ENCODE measurements around the gene AGL.
"Not testable (repeated sequence)": the region's sequence is repeated elsewhere in the genome, so short reads cannot be mapped to it uniquely, and the experiment has no call there.

Gene AGL

GRCh38 chr1:99852648-99853047 lies 2.5 kb downstream of the AGL start:
- no peak for DNase-seq

GRCh38 chr1:99855914-99856450 lies 5.8 kb downstream of the AGL start:
- DNase-seq = no peak

- not testable (repeated sequence) for DNase-seq
Observed at GRCh38 chr1:99857041-99857440, 6.9 kb downstream of the AGL start.

- DNase-seq = no peak
Observed at GRCh38 chr1:99858286-99858685, 8.1 kb downstream of the AGL start.

- DNase-seq = no peak
Observed at GRCh38 chr1:99858881-99859280, 8.7 kb downstream of the AGL start.

GRCh38 chr1:99860703-99861102 lies 10.5 kb downstream of the AGL start:
- no peak for DNase-seq

GRCh38 chr1:99867682-99868081 lies 17.5 kb downstream of the AGL start:
- DNase-seq = no peak

GRCh38 chr1:99869304-99869703 lies 19.1 kb downstream of the AGL start:
- no peak for DNase-seq

- DNase-seq = no peak
Observed at GRCh38 chr1:99869723-99870122, 19.6 kb downstream of the AGL start.

- DNase-seq = no peak
Observed at GRCh38 chr1:99872063-99872462, 21.9 kb downstream of the AGL start.

GRCh38 chr1:99877568-99877967 lies 27.4 kb downstream of the AGL start:
- no peak for DNase-seq

GRCh38 chr1:99886179-99886578 lies 36.0 kb downstream of the AGL start:
- DNase-seq = no peak

GRCh38 chr1:99886841-99887240 lies 36.7 kb downstream of the AGL start:
- DNase-seq = no peak

- DNase-seq = no peak
Observed at GRCh38 chr1:99887890-99888289, 37.7 kb downstream of the AGL start.

GRCh38 chr1:99891997-99892396 lies 41.8 kb downstream of the AGL start:
- no peak for DNase-seq

GRCh38 chr1:99903278-99903677 lies 53.1 kb downstream of the AGL start:
- DNase-seq = not testable (repeated sequence)

GRCh38 chr1:99906535-99906934 lies 56.4 kb downstream of the AGL start:
- DNase-seq = no peak

GRCh38 chr1:99917214-99917613 lies 67.1 kb downstream of the AGL start:
- DNase-seq = no peak

- no peak for DNase-seq
Observed at GRCh38 chr1:99919220-99919619, 69.1 kb downstream of the AGL start.

- no peak for DNase-seq
Observed at GRCh38 chr1:99934801-99935200, 84.6 kb downstream of the AGL start.

GRCh38 chr1:99935534-99935933 lies 85.4 kb downstream of the AGL start:
- DNase-seq = no peak

GRCh38 chr1:99936071-99936470 lies 85.9 kb downstream of the AGL start:
- no peak for DNase-seq

- DNase-seq = no peak
Observed at GRCh38 chr1:99942723-99943122, 92.6 kb downstream of the AGL start.

- DNase-seq = no peak
Observed at GRCh38 chr1:99943223-99943794, 93.1 kb downstream of the AGL start.

- no peak for DNase-seq
Observed at GRCh38 chr1:99944192-99944591, 94.0 kb downstream of the AGL start.

All from activated CD8-positive, alpha-beta memory T cell treated with anti-CD3 and anti-CD28 coated beads, Interleukin-2, amount 50 U/mL, for 4 hours (primary cell).